HG02884 (cell line): ENCODE results near the gene PTPN14.

ENCODE experiments used
- ATAC-seq: cut with Tn5 transposase; IDR thresholded peaks from one replicate; pipeline ENCODE4 v1.9.1; 2021; ENCODE audit warnings: mild to moderate bottlenecking, moderate library complexity; ENCODE audit not compliant: unreplicated experiment

The PTPN14 gene

GRCh38 chr1:214569357-214570004, 18.1 kb upstream of the PTPN14 start:
- ATAC-seq: no peak

GRCh38 chr1:214568328-214568727, 16.9 kb upstream of the PTPN14 start:
- ATAC-seq: no peak

GRCh38 chr1:214567481-214567980, 16.1 kb upstream of the PTPN14 start:
- ATAC-seq: no peak

- peak; percentile 47 for ATAC-seq
Observed at GRCh38 chr1:214566158-214567104, 15.0 kb upstream of the PTPN14 start.

- ATAC-seq: no peak
Observed at GRCh38 chr1:214565310-214565709, 13.9 kb upstream of the PTPN14 start.

GRCh38 chr1:214563881-214564280, 12.5 kb upstream of the PTPN14 start:
- no peak for ATAC-seq

GRCh38 chr1:214557952-214558735, 6.7 kb upstream of the PTPN14 start:
- peak; percentile 56 for ATAC-seq

- no peak for ATAC-seq
Observed at GRCh38 chr1:214553142-214553710, 1.8 kb upstream of the PTPN14 start.

- ATAC-seq: no peak
Observed at GRCh38 chr1:214552174-214552608, 789 bp upstream of the PTPN14 start.

- ATAC-seq: no peak
Observed at GRCh38 chr1:214550857-214551435, 456 bp downstream of the PTPN14 start.

- no peak for ATAC-seq
Observed at GRCh38 chr1:214550013-214550856, 1.2 kb downstream of the PTPN14 start.

- no peak for ATAC-seq
Observed at GRCh38 chr1:214549604-214550003, 1.8 kb downstream of the PTPN14 start.

GRCh38 chr1:214548988-214549387, 2.4 kb downstream of the PTPN14 start:
- ATAC-seq: no peak

- ATAC-seq: no peak
Observed at GRCh38 chr1:214548271-214548670, 3.1 kb downstream of the PTPN14 start.

GRCh38 chr1:214547747-214548146, 3.7 kb downstream of the PTPN14 start:
- ATAC-seq: no peak

GRCh38 chr1:214546886-214547641, 4.3 kb downstream of the PTPN14 start:
- ATAC-seq: no peak

GRCh38 chr1:214546084-214546483, 5.3 kb downstream of the PTPN14 start:
- no peak for ATAC-seq

GRCh38 chr1:214545293-214545692, 6.1 kb downstream of the PTPN14 start:
- ATAC-seq: no peak

- ATAC-seq: no peak
Observed at GRCh38 chr1:214544791-214545190, 6.6 kb downstream of the PTPN14 start.
